COLO668 (cell line): Measurements from ENCODE around the gene PCP4.

Source experiments
- DNase-seq: peaks from one replicate; lab custom pipeline; 2025; ENCODE audit not compliant: unreplicated experiment; lab: John Stamatoyannopoulos, UW

Gene PCP4

DNA sequence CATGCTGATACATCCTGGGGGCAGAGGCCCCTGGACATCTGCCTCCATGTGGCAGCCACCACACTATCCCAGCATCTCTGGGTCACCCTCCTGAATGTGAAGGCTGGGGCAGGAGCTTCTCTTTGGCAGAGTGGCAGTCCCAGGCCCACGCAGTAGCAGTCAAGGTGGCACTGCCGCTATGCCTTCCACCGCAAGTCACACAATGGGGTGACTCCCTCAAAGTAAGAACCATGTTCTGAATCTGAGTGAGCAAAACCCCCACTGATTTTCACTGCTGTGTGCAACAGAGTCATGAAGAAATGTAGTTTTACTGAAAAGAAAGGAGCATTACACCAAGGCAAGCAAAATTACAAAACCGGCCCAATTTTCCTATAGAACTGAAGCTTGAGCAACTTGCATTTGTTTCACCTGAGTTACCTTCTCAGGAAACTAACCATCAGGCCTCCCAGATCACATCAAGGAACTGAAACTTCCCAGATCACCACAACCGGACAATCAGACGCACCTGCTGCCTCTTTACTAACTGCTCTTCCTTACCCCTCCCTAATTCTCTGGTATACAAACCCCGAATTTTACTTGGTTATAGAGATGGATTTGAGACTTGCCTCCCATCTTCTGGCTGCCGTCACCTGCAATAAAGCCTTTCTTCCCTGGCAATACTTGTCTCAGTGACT, 102.6 kb downstream of the PCP4 start:
- DNase-seq = no peak

DNA sequence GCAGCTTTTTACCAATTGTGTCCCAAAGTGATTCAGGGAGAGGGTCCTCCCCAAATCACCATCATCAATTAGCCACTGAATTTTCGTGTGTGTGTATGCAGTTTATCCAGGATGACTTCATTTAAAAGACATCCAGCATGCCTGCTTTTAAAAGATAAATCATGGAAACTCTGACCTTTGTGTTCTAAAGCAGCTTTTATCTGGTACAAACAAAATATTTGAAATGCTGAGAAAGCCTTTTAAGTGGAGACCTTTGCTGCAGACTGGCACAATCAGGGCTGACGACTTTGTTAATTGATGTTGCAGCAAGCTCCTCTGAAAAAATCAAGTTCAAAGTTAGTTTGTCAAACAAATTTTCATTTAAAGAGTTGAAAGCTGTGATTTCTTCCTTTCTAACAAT, 104.7 kb downstream of the PCP4 start:
- DNase-seq = no peak

DNA sequence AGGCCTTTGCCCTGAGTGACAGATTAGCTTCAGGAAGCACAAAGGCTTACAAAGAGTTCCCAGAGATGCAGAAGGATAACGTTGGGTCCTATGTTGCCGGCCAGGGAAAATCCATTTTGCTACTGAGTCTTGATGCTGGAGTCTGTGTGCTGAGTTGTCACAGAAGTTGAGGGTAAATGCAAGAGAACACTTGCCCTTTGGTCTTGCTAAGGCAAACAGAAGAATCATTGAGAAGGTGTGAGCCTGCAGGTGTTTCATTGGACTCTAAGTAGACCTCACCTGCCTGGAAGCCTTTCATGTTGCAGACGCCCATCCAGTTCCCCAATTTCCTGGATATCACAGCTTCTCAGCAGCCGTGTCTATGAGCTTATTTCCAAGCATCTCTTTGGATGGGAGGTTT, 105.2 kb downstream of the PCP4 start:
- no peak for DNase-seq

DNA sequence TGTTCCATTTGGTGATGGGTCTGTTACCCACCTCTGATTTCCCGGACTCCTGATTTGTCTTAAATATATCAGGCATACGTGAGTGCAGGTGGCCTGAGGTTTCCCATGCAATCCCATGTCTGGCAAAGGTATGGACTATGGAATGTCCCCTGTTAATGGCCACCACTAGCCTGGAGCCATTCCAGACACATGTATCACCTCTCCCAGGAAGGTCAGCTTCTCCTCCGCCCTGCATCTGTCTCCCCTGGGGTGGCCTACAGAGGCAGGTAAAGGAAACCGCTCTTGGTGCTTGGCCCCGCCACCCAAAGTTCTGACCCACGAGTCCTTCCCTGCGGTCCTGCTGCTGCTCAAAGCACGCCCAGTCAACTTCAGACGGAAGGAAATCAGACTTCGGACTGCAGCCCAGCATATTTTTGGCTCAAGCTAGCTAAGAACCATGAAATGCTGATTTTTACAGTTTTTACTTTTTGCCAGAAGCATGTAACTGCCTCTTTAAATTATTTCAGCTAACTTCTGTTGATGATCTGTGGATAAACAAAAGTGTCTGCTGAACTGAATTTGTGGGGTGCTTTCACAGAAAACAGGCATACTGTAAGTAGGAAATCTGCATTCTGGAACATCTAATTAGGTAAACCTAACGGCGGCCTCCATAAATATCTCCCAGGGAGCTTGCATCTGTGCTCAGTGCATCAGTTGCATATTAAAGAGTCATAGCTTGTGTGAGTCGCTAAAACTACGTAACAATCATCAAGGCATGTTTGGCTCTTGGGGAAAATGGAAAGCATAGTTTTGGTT, 105.9 kb downstream of the PCP4 start:
- no peak for DNase-seq

DNA sequence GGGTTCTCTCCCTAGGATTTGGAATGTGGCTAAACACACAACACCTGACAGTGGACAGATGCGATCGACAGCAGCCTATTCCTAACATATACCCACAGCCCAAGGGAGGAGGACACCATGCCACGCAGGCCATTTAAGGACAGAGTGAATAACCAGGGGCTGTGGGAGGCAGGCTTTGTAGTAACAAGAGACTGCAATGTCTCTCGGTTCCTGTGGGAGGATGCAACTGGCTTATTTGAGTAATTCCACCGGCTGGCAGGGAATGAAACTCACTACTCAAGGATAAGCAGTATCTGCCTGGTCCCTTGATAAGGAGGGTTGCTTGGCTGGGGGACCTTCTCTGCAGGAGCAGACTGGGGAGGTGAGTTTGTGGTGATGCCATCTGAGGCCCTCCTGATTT, 109.6 kb downstream of the PCP4 start:
- DNase-seq = no peak
